Lower leg skin (tissue), 3 donors: ENCODE results near the gene ASAP2.

Source experiments
- CTCF ChIP-seq, 3 donors: fragments of 450-650 bp; IDR thresholded peaks; one replicate each; pipeline ENCODE4 v1.5.1; 2016; ENCODE audit warnings: antibody characterized with exemption in 3 of 3, mild to moderate bottlenecking in 3 of 3, moderate library complexity in 2 of 3
- POLR2A ChIP-seq, 2 donors: fragments of 450-650 bp; IDR thresholded peaks; one replicate each; pipeline ENCODE4 v1.6.1; 2016 to 2017; ENCODE audit warnings: antibody characterized with exemption in 2 of 2, mild to moderate bottlenecking in 1 of 2, moderate library complexity in 1 of 2

DNA sequence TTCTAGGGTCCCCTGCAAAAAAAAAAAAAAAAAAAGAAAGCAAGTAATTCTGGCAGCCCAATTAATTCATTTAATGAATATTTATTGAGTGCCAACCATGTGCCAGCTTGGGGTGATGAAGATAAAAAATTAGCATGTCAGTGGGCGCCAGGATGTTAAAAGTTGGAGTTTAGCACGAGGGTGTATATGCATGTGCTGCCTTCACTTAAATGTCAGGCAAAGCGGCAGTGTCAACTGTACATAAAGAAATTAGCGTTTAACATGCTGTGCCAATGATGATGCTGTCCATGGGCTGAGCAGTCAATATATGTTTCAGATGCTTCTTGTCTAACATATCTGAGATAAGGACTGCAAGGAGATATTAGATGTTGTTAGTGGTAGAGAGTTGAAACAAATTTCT, 49.5 kb downstream of the ASAP2 start:
- TF ChIP-seq CTCF (IDR thresholded peaks at IDR 0.05) (no peak), POLR2A (IDR thresholded peaks at IDR 0.05) (no peak)
